ENCODE results near the gene AMZ1.

DNA sequence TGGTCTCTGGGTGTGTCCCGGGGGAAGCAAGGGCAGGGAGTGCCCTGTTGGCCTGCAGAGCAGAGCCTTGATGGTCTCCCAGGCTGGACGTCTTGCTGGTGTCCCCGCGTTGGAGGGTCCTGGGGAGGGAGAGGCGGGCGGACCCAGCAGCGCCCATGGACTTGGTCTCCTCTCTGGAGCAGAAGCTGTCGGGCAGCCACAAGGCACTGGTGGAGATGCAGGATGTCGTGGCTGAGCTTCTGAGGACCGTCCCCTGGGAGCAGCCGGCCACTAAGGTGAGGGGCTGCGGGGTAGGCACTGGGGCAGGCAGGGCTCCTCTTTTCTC is 35.3 kb upstream of the AMZ1 start:
- TF ChIP-seq, protein P1, sequence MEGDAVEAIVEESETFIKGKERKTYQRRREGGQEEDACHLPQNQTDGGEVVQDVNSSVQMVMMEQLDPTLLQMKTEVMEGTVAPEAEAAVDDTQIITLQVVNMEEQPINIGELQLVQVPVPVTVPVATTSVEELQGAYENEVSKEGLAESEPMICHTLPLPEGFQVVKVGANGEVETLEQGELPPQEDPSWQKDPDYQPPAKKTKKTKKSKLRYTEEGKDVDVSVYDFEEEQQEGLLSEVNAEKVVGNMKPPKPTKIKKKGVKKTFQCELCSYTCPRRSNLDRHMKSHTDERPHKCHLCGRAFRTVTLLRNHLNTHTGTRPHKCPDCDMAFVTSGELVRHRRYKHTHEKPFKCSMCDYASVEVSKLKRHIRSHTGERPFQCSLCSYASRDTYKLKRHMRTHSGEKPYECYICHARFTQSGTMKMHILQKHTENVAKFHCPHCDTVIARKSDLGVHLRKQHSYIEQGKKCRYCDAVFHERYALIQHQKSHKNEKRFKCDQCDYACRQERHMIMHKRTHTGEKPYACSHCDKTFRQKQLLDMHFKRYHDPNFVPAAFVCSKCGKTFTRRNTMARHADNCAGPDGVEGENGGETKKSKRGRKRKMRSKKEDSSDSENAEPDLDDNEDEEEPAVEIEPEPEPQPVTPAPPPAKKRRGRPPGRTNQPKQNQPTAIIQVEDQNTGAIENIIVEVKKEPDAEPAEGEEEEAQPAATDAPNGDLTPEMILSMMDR (conservative IDR thresholded peaks at IDR 0.05 in 1 of 2, IDR thresholded peaks at IDR 0.05 in 1 of 2; ENCODE audit: low read depth in 1 of 2, low read length in 2 of 2): no peak
- no peak for TF ChIP-seq EZH2 (IDR thresholded peaks at IDR 0.05; ENCODE audit: low read length, missing control alignments)
